ENCODE measurements around the gene ANKRD12. TPM values are rescaled to one million over a fixed set of nuclear protein-coding genes. Genes with fewer than 3 reads are reported as not detected.
"Not testable (repeated sequence)": the region's sequence is repeated elsewhere in the genome, so short reads cannot be mapped to it uniquely, and the experiment has no call there.

ANKRD12 gene
- total RNA-seq, 8 experiments from 2014 or later: 18.5 to 48.5 (median 35.9) TPM

- no peak overlapping the region for H3K4me3 ChIP-seq
- WGBS, 10 experiments: 60 to 100% (median 94%) methylated on average over 1 to 4 of the region's 4 CpGs; no CpG with 5 or more reads in 6 of the 10 experiments
- ATAC-seq (replicated peaks in 6 of 8): no peak
- in situ Hi-C loops (cut with MboI; ENCODE audit: low pct_unique_long_range_greater_than_20kb in 2 of 9, low sequenced_read_pairs in 9 of 9, unreplicated experiment in 9 of 9): no loop called here
- H3K27ac ChIP-seq: no peak overlapping the region
- H3K4me1 ChIP-seq (replicated peaks in 1 of 2): no peaks in the 10 kb centered on the region
Measured at GRCh38 chr18:9234528-9234927, 97.9 kb downstream of the ANKRD12 start.

- no peak overlapping the region for H3K27ac ChIP-seq
- H3K4me1 ChIP-seq (replicated peaks in 1 of 2): no peaks in the 10 kb centered on the region
- 57 to 100% (median 98%) methylated on average over 1 to 2 of the region's 2 CpGs for WGBS, 10 experiments
- H3K4me3 ChIP-seq: no peak overlapping the region
- ATAC-seq (replicated peaks in 6 of 8): no peak
- in situ Hi-C loops (cut with MboI; ENCODE audit: low pct_unique_long_range_greater_than_20kb in 2 of 9, low sequenced_read_pairs in 9 of 9, unreplicated experiment in 9 of 9): no loop called here
Measured at GRCh38 chr18:9237981-9238380, 101.4 kb downstream of the ANKRD12 start.

DNA sequence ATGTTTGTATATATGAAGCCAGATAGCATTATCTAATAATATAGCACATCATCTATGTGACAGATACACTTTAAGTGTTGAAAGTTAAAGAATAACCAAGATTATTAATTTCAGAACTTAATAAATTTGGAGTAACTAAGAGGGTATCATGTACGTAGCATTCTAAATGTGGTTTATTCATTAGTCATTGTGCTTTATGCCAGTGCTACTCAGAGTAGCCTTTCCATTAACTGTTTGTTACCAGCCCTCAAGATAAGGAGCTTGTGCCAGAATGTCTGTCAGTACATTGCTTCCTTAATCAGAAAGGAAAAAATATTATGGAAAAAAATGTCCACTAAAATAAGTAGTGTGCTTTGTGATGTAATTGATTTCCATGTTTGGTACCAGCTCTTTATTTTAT, 103.1 kb downstream of the ANKRD12 start:
- no peak overlapping the region for H3K4me3 ChIP-seq
- in situ Hi-C loops (cut with MboI; ENCODE audit: low pct_unique_long_range_greater_than_20kb in 2 of 9, low sequenced_read_pairs in 9 of 9, unreplicated experiment in 9 of 9): no loop called here
- WGBS, 10 experiments: 67 to 100% (median 100%) methylated on average over 1 of the region's 1 CpG; no CpG with 5 or more reads in 3 of the 10 experiments
- no peaks in the 10 kb centered on the region for H3K4me1 ChIP-seq (replicated peaks in 1 of 2)
- no peak overlapping the region for H3K27ac ChIP-seq
- no peak for ATAC-seq (replicated peaks in 6 of 8)

DNA sequence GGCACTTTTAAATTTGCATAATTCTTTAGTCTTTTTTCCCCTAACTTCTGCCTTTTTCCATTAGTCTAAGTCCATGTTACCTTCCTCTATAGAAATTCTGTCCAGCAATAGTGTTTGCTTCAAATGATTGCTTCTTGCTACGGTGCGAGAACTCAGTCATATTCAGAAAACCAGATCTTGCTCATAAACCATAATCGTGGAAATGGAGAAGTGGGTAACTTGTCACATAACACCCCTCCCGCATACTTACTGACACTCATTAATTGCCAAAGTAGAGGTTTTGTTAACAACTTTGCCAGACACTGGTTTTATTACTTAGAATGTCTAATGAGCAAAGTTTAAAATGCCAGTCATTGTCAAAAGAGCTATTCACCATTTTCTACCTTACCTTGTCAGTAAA, 103.7 kb downstream of the ANKRD12 start:
- ATAC-seq (replicated peaks in 6 of 8): no peak
- in situ Hi-C loops (cut with MboI; ENCODE audit: low pct_unique_long_range_greater_than_20kb in 2 of 9, low sequenced_read_pairs in 9 of 9, unreplicated experiment in 9 of 9): no loop called here
- Histone ChIP-seq H3K27ac (no peak overlapping the region), H3K4me3 (no peak overlapping the region), H3K4me1 (replicated peaks in 1 of 2) (no peaks in the 10 kb centered on the region)
- WGBS, 10 experiments: 58 to 97% (median 86%) methylated on average over 1 to 4 of the region's 4 CpGs; no CpG with 5 or more reads in 1 of the 10 experiments

DNA sequence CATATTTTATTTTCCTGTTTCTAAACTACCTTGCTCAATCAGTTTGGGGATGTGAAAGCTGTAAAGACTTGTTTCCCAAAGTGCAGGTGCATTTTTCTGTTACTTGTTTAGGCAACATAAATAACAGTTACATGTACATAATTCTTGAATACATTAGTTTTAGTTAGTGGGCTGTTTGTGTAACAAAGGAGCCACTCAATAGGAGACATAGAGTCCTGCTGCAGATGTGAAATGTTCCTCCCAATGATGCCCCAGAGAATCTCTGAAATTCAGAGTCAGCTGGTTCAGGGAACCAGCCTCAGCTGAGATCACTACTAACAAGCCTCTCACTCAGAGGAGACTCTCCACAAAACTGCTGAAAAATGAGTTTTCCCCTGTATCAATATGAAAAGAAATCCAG, 106.4 kb downstream of the ANKRD12 start:
- H3K4me3 ChIP-seq: no peak overlapping the region
- peak in 3 of 8 experiments; percentile 28 to 47 (median 42) for ATAC-seq (replicated peaks in 6 of 8)
- H3K4me1 ChIP-seq (replicated peaks in 1 of 2): no peaks in the 10 kb centered on the region
- no peak overlapping the region for H3K27ac ChIP-seq
- in situ Hi-C loops (cut with MboI; ENCODE audit: low pct_unique_long_range_greater_than_20kb in 2 of 9, low sequenced_read_pairs in 9 of 9, unreplicated experiment in 9 of 9): no loop called here

GRCh38 chr18:9244376-9244775, 107.8 kb downstream of the ANKRD12 start:
- WGBS, 10 experiments: 100% methylated on average over 1 to 3 of the region's 3 CpGs
- in situ Hi-C loops (cut with MboI; ENCODE audit: low pct_unique_long_range_greater_than_20kb in 2 of 9, low sequenced_read_pairs in 9 of 9, unreplicated experiment in 9 of 9): no loop called here
- Histone ChIP-seq H3K4me1 (replicated peaks in 1 of 2) (no peaks in the 10 kb centered on the region), H3K4me3 (no peak overlapping the region), H3K27ac (no peak overlapping the region)
- no peak for ATAC-seq (replicated peaks in 6 of 8)

DNA sequence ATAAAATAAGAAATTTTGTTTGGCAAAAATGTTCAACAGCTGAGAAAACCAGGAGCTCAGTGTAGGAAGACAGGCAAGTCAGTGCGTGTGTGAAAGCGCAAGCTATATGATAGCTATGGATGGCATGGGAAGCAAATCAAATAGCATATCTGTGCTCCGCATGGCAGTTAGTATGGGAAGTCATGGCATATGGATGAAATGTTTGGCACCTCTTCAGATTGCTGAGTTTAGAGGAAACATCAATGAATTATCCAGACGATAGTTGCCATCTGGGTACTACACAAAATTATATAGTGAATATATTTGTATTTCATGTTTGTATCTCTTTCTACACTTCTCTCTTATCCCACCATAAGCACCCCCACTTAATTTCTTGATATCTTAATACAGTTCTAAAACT, 112.1 kb downstream of the ANKRD12 start:
- no peak overlapping the region for H3K4me3 ChIP-seq
- 80 to 100% (median 94%) methylated on average over 1 to 4 of the region's 4 CpGs; no CpG with 5 or more reads in 1 of the 10 experiments for WGBS, 10 experiments
- in situ Hi-C loops (cut with MboI; ENCODE audit: low pct_unique_long_range_greater_than_20kb in 2 of 9, low sequenced_read_pairs in 9 of 9, unreplicated experiment in 9 of 9): no loop called here
- no peaks in the 10 kb centered on the region for H3K4me1 ChIP-seq (replicated peaks in 1 of 2)
- no peak for ATAC-seq (replicated peaks in 6 of 8)
- no peak overlapping the region for H3K27ac ChIP-seq

GRCh38 chr18:9249254-9249653, 112.7 kb downstream of the ANKRD12 start:
- 47 to 100% (median 87%) methylated on average over 1 to 2 of the region's 2 CpGs; no CpG with 5 or more reads in 1 of the 10 experiments for WGBS, 10 experiments
- no peaks in the 10 kb centered on the region for H3K4me1 ChIP-seq (replicated peaks in 1 of 2)
- no peak overlapping the region for H3K4me3 ChIP-seq
- H3K27ac ChIP-seq: no peak overlapping the region
- ATAC-seq (replicated peaks in 6 of 8): no peak
- in situ Hi-C loops (cut with MboI; ENCODE audit: low pct_unique_long_range_greater_than_20kb in 2 of 9, low sequenced_read_pairs in 9 of 9, unreplicated experiment in 9 of 9): no loop called here

- peak in 1 of 8 experiments; percentile 65 for ATAC-seq (replicated peaks in 6 of 8)
- WGBS, 10 experiments: 59 to 100% (median 93%) methylated on average over 1 to 3 of the region's 3 CpGs
- Histone ChIP-seq H3K27ac (no peak overlapping the region), H3K4me1 (replicated peaks in 1 of 2) (no peaks in the 10 kb centered on the region), H3K4me3 (no peak overlapping the region)
- in situ Hi-C loops (cut with MboI; ENCODE audit: low pct_unique_long_range_greater_than_20kb in 2 of 9, low sequenced_read_pairs in 9 of 9, unreplicated experiment in 9 of 9): no loop called here
Measured at GRCh38 chr18:9259173-9259572, 122.6 kb downstream of the ANKRD12 start.

DNA sequence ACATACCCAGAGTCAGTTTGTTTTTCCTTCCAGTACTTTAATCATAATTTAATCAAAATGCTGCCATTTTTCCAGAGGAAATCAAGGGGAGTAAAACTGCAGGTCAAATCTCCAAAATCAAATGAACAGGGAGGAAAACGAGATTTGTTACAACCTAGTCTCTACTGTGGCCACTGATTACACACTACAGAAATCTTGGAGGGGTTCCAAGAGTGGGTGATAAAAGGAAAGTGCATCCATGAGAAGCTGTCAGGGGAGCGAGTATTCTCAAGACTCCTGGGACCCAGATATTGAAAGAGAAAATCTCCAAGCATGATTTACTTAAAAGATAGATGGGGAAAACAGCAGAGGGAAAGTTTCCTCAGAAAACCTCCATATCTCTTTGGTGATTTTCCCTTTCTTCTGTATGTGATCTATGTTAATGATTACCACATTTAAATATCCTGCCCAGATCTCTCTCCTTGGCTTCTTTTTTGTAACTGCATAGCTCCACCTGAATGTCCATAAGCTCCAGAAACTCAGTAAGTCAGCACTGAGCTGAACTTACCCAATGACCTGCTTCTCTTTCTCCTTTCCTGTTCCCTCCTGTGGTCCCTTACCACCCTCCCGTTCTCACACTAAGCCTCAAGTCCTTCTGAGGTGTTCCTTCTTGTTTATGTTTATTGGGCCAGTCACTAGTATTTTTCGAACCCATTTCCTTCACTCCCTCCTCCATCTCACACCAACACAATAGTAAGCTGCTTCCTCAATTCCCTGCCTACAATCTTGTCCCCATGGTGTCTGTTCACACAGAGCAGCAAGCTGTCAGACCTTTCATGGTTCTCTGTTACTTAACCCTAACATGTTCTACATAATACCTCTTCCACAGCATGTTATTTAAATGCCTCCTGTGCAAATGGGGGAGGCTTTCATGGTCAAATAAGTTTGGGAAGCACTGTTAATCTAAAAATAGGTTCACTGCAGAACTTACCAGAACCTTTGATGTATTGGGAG, 124.1 kb downstream of the ANKRD12 start:
- 56 to 96% (median 74%) methylated on average over 1 to 4 of the region's 4 CpGs; no CpG with 5 or more reads in 3 of the 10 experiments for WGBS, 10 experiments
- in situ Hi-C loops (cut with MboI; ENCODE audit: low pct_unique_long_range_greater_than_20kb in 2 of 9, low sequenced_read_pairs in 9 of 9, unreplicated experiment in 9 of 9): no loop called here
- peak in 4 of 8 experiments; percentile 41 to 74 (median 69) for ATAC-seq (replicated peaks in 6 of 8)
- H3K4me1 ChIP-seq (replicated peaks in 1 of 2): no peaks in the 10 kb centered on the region
- no peak overlapping the region for H3K27ac ChIP-seq
- H3K4me3 ChIP-seq: no peak overlapping the region

DNA sequence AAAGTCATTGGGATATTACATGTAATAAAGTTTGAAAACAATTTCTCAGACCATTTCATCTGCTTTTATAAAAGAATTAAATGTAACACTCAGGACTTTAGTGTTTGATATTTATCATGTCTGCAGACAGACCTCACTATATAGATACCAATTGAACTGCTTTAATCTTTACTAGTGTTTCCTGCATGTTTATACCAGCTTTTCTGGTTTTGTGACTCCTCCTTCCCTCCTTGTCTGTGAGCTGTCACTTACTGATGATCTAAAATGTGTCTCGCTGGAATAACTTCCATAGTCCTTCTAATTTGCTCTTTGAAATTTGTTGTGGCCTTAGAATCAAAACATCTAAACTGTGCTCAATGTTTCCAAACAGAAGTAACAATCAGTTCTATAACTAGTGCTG, 126.7 kb downstream of the ANKRD12 start:
- in situ Hi-C loops (cut with MboI; ENCODE audit: low pct_unique_long_range_greater_than_20kb in 2 of 9, low sequenced_read_pairs in 9 of 9, unreplicated experiment in 9 of 9): no loop called here
- 83 to 100% (median 100%) methylated on average over 1 of the region's 1 CpG; no CpG with 5 or more reads in 4 of the 10 experiments for WGBS, 10 experiments

DNA sequence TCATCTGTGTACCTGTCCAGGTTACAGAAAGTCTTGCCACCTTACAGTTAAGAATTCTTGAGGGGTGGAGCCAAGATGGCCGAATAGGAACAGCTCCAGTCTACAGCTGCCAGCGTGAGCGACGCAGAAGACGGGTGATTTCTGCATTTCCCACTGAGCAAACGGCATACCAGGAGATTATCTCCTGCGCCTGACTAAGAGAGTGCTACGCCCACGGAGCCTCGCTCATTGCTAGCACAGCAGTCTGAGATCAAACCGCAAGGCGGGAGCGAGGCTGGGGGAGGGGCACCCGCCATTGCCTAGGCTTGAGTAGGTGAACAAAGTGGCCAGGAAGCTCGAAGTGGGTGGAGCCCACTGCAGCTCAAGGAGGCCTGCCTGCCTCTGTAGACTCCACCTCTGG, 128.2 kb downstream of the ANKRD12 start:
- H3K4me3 ChIP-seq; in situ Hi-C loops (cut with MboI; ENCODE audit: low pct_unique_long_range_greater_than_20kb in 2 of 9, low sequenced_read_pairs in 9 of 9, unreplicated experiment in 9 of 9); H3K27ac ChIP-seq; H3K4me1 ChIP-seq (replicated peaks in 1 of 2); ATAC-seq (replicated peaks in 6 of 8): not testable (repeated sequence)
- WGBS, 10 experiments: 94 to 100% (median 100%) methylated on average over 2 to 8 of the region's 15 CpGs; no CpG with 5 or more reads in 7 of the 10 experiments

More for the DNA sequence above, 126.7 kb downstream of the ANKRD12 start:
- H3K4me1 ChIP-seq (replicated peaks in 1 of 2): no peaks in the 10 kb centered on the region
- H3K4me3 ChIP-seq: no peak overlapping the region
- no peak for ATAC-seq (replicated peaks in 6 of 8)
- H3K27ac ChIP-seq: no peak overlapping the region

DNA sequence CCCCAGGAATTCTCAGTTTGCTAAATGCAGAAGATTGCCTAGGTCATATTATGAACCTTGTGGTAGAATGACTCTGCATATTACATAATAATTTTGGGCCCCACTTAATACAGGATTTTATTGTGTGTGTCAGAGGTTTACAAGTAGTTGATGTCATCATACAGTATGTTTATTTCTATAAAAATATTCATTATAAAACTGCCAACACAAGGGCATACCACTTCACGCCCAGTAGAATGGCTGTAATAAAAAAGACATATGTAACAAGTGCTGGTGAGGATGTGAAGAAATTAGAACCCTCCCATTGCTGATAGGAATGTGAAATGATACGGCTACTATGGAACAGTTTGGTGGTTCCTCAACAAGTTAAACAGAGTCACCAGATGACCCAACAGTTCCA, 136.6 kb downstream of the ANKRD12 start:
- in situ Hi-C loops (cut with MboI; ENCODE audit: low pct_unique_long_range_greater_than_20kb in 2 of 9, low sequenced_read_pairs in 9 of 9, unreplicated experiment in 9 of 9): no loop called here
- 50 to 100% (median 100%) methylated on average over 1 to 2 of the region's 2 CpGs; no CpG with 5 or more reads in 1 of the 10 experiments for WGBS, 10 experiments
- Histone ChIP-seq H3K27ac (no peak overlapping the region), H3K4me1 (replicated peaks in 1 of 2) (no peaks in the 10 kb centered on the region), H3K4me3 (no peak overlapping the region)
- no peak for ATAC-seq (replicated peaks in 6 of 8)

Data from motor neuron (in vitro differentiated cells).